ENCODE results near the gene SHE. TPM values are rescaled to one million over a fixed set of nuclear protein-coding genes. Genes with fewer than 3 reads are reported as not detected.

SHE gene
- total RNA-seq, 1 experiment from 2014 or later = not detected

DNA sequence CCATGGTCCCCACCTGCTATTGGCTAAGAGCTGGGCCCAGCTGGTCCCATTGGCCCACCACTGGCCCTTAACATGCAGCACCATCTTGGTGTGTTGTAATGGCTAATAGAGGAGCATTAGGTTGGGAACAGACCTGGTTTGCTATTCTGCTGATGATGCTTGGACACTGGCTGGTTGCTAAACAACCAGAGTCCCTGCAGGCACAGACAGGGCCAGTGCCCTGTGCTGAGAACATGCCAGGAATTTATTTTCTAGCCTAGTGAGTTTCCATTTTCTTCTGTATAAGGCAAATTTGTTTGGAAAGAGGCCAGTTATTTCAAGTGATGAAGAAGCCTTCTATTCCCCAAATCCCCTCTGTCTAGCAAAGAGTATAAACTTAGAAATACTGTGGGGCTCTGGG lies 43.1 kb downstream of the SHE start:
- BruUV-seq (replicated peaks) = no TSS peak
- Mint-ChIP-seq H3K36me3 (ENCODE audit: insufficient read depth, unreplicated experiment) (no peaks in the 10 kb centered on the region), H3K4me1 (ENCODE audit: low read depth, unreplicated experiment) (peaks cover 11% of the 10 kb centered on the region), H3K27me3 (ENCODE audit: unreplicated experiment) (no peaks in the 10 kb centered on the region), H3K9me3 (ENCODE audit: low read depth, unreplicated experiment) (no peaks in the 10 kb centered on the region), H3K27ac (ENCODE audit: unreplicated experiment) (no peak overlapping the region), H3K4me3 (ENCODE audit: low read depth, unreplicated experiment) (no peak overlapping the region)
- CTCF ChIA-PET = no interaction called here
- intact Hi-C loops (cut with micrococcal nuclease; ENCODE audit: unreplicated experiment) = no loop called here
- TF ChIP-seq, protein P1, sequence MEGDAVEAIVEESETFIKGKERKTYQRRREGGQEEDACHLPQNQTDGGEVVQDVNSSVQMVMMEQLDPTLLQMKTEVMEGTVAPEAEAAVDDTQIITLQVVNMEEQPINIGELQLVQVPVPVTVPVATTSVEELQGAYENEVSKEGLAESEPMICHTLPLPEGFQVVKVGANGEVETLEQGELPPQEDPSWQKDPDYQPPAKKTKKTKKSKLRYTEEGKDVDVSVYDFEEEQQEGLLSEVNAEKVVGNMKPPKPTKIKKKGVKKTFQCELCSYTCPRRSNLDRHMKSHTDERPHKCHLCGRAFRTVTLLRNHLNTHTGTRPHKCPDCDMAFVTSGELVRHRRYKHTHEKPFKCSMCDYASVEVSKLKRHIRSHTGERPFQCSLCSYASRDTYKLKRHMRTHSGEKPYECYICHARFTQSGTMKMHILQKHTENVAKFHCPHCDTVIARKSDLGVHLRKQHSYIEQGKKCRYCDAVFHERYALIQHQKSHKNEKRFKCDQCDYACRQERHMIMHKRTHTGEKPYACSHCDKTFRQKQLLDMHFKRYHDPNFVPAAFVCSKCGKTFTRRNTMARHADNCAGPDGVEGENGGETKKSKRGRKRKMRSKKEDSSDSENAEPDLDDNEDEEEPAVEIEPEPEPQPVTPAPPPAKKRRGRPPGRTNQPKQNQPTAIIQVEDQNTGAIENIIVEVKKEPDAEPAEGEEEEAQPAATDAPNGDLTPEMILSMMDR (IDR thresholded peaks at IDR 0.05; ENCODE audit: unreplicated experiment) = no peak
- DNase-seq = no peak

DNA sequence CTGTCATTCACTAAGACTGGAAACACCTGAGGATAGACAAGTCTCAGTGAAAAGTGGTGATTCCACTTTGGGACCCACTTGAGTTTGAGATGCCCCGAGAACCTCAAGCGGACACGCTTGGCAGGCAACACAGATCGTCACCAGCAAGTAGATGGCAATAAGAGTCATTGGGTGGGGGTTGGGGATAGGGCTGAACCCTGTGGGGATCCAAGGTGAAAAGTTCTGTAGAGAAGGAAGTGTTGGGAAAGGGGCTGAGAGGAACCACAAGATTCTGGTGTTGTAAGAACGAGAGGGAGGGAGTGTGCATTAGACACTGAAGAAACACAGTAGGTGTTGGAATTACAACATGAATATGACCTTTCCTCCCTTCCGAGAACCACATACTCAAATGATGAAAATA lies 45.6 kb downstream of the SHE start:
- no peak for DNase-seq
- H3K9me3 Mint-ChIP-seq (ENCODE audit: low read depth, unreplicated experiment) = no peaks in the 10 kb centered on the region
- BruUV-seq (replicated peaks) = no TSS peak
- TF ChIP-seq, protein P1 (IDR thresholded peaks at IDR 0.05; ENCODE audit: unreplicated experiment) = no peak
- no peaks in the 10 kb centered on the region for H3K36me3 Mint-ChIP-seq (ENCODE audit: insufficient read depth, unreplicated experiment)
- peaks cover 15% of the 10 kb centered on the region for H3K4me1 Mint-ChIP-seq (ENCODE audit: low read depth, unreplicated experiment)
- no peak overlapping the region for H3K4me3 Mint-ChIP-seq (ENCODE audit: low read depth, unreplicated experiment)
- H3K27me3 Mint-ChIP-seq (ENCODE audit: unreplicated experiment) = no peaks in the 10 kb centered on the region
- no peak overlapping the region for H3K27ac Mint-ChIP-seq (ENCODE audit: unreplicated experiment)
- intact Hi-C loops (cut with micrococcal nuclease; ENCODE audit: unreplicated experiment) = no loop called here
- CTCF ChIA-PET = interaction anchor here (0.7 kb wide), 1 partner anchor 601 kb away, joined by 4 read pairs; no protein-coding TSS in a partner anchor

DNA sequence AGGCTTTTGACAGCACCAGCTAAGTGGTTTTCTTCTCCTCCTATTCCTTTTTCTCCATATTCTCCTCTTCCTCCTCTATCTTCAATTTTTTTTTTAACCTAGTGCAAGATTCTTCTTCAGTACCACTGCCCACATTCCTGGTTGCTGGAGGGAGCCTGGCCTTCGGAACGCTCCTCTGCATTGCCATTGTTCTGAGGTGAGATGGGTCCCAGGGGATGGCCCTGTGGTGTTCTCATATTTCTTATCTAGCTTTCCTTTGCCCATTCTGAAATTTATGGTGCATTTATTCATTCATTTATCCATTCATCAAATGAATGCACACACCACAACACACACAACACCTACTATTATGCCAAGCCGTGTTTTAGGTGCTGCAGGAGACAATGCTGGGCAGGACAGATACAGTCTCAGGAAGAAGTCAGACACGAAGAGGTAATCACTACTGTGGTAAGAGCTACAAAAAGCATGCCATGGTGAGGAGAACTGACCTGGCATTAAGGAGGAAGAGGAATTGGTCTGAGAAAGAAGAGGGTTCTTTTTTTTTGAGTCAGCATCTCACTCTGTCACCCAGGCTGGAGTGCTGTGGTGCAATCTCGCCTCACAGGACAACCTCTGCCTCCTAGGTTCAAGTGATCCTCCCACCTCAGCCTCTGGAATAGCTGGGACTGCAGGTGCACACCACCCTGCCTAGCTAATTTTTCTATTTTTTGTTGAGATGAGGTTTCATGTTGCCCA lies 47.7 kb downstream of the SHE start:
- no peak for DNase-seq
- no TSS peak for BruUV-seq (replicated peaks)
- Mint-ChIP-seq H3K9me3 (ENCODE audit: low read depth, unreplicated experiment) (no peaks in the 10 kb centered on the region), H3K36me3 (ENCODE audit: insufficient read depth, unreplicated experiment) (no peaks in the 10 kb centered on the region), H3K27me3 (ENCODE audit: unreplicated experiment) (no peaks in the 10 kb centered on the region), H3K4me1 (ENCODE audit: low read depth, unreplicated experiment) (peaks cover 15% of the 10 kb centered on the region), H3K4me3 (ENCODE audit: low read depth, unreplicated experiment) (no peak overlapping the region), H3K27ac (ENCODE audit: unreplicated experiment) (no peak overlapping the region)
- intact Hi-C loops (cut with micrococcal nuclease; ENCODE audit: unreplicated experiment) = no loop called here
- TF ChIP-seq, protein P1 (IDR thresholded peaks at IDR 0.05; ENCODE audit: unreplicated experiment) = no peak
- CTCF ChIA-PET = no interaction called here

DNA sequence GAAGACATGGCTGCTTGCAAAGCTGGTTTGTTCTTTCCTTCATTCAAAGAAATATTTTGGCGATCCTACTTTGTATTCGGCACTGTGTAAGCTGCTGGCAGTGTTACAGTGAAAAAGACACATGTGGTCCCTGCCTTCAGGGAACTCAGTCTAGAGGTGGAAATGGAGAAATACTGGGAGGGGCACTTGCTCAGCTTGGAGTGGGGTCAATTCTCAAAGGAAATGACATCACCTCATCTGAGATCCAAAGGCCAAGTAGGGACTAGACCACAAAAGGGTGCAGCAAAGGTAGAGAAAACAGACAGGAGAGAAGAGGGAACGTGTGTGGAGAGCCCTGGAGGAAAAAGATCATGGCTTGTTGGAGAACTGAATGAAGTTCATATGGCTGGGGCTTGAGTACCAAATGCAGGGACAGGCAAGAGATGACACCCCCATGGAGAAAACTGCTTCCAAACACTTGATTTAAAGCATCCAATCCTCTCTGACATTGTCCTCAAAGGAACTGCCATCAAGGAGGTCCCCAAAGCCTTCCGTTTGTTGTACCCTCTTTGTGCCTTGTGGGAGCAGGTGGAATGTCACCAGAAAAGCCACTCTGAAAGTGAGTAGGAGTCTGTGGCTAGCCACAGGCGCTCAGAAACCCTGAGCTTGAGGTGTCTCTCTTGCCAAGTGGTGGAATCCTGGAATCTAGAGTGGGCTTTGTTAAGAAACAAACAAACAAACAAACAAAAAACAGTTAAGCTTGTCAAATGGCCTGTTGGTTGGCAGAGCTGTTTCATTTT lies 48.4 kb downstream of the SHE start:
- no peaks in the 10 kb centered on the region for H3K36me3 Mint-ChIP-seq (ENCODE audit: insufficient read depth, unreplicated experiment)
- peaks cover 15% of the 10 kb centered on the region for H3K4me1 Mint-ChIP-seq (ENCODE audit: low read depth, unreplicated experiment)
- intact Hi-C loops (cut with micrococcal nuclease; ENCODE audit: unreplicated experiment) = no loop called here
- BruUV-seq (replicated peaks) = no TSS peak
- no peak for DNase-seq
- H3K4me3 Mint-ChIP-seq (ENCODE audit: low read depth, unreplicated experiment) = no peak overlapping the region
- CTCF ChIA-PET = interaction anchor here (0.6 kb wide), 1 partner anchor 261 kb away, joined by 3 read pairs; no protein-coding TSS in a partner anchor
- TF ChIP-seq, protein P1 (IDR thresholded peaks at IDR 0.05; ENCODE audit: unreplicated experiment) = no peak
- H3K27me3 Mint-ChIP-seq (ENCODE audit: unreplicated experiment) = no peaks in the 10 kb centered on the region
- no peaks in the 10 kb centered on the region for H3K9me3 Mint-ChIP-seq (ENCODE audit: low read depth, unreplicated experiment)
- no peak overlapping the region for H3K27ac Mint-ChIP-seq (ENCODE audit: unreplicated experiment)

Data from Calu3 (cell line).